ENCODE data around the gene ZBED5. TPM values are rescaled to one million over a fixed set of nuclear protein-coding genes. Genes with fewer than 3 reads are reported as not detected.
A peak's percentile ranks its signal among the peaks of the same experiment; 100 is the strongest.

The ZBED5 gene
- total and polyA plus RNA-seq, 11 donors: 22.5 to 49.1 (median 37.8) TPM

DNA sequence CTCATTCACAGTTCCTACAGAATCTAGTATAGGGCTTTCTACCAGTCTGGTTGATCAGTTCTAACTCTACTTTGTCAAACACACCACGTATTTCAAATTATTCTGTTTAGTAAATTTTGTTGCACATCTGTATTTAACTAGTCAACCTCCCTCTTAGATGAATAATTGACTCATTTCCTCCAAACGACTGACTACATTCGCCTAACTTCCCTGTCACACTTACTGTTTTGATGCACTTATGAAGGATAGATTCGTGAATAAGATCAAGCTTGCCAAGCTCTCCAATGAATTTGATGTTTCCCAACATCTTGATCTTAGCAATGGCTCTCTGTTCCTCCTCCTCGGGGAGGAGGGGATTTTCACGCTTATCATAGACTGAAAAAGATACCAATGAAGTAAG, 54.2 kb downstream of the ZBED5 start:
- WGBS, 4 donors: 60 to 68% (median 62%) methylated on average over 6 of the region's 6 CpGs
- peak overlapping the region in 1 of 12 donors; percentile 0 for H3K27ac ChIP-seq
- no peaks in the 10 kb centered on the region for H3K9me3 ChIP-seq
- DNase-seq (no peak), ATAC-seq (no peak)
- no peak overlapping the region for H3K4me3 ChIP-seq
- H3K4me1 ChIP-seq: peaks cover 15 to 82% (median 54%) of the 10 kb centered on the region in 12 donors
- no peak for TF ChIP-seq CTCF (IDR thresholded peaks at IDR 0.05)
- TF ChIP-seq POLR2A (IDR thresholded peaks at IDR 0.05): no peak
- intact Hi-C loops (cut with DNase I): loop anchor here in 3 of 10 donors (10.0 kb wide), 2 partner anchors 101 to 1041 kb away; partner anchors contain the start of gene USP47 (in 1 of the 3)
- H3K27me3 ChIP-seq: no peaks in the 10 kb centered on the region
- peaks cover 7 to 89% (median 85%) of the 10 kb centered on the region in 9 donors for H3K36me3 ChIP-seq

Other genes with a start within 250 kb of the ZBED5 start
- gene IRAG1, start 164.3 kb downstream of the ZBED5 start, total RNA-seq: 10 to 100 TPM in 1 of 9 donors, 1 to 10 TPM in 8; 3.7 to 10.6 (median 6.2) TPM
- gene IRAG1, start 164.3 kb downstream of the ZBED5 start, polyA plus RNA-seq: 1 to 10 TPM; 3.0 to 3.4 TPM
- gene CTR9, start 106.8 kb downstream of the ZBED5 start, total RNA-seq: 10 to 100 TPM; 14.7 to 28.4 (median 20.8) TPM
- 10 to 100 TPM in 1 of 2 donors, 1 to 10 TPM in 1; 9.4 to 18.3 TPM for gene CTR9, start 106.8 kb downstream of the ZBED5 start, polyA plus RNA-seq
- 1,000 to 10,000 TPM in 1 of 9 donors, 100 to 1,000 TPM in 8; 473 to 1,111 (median 849) TPM for gene EIF4G2, start 49.1 kb downstream of the ZBED5 start, total RNA-seq
- 100 to 1,000 TPM; 142 to 428 TPM for gene EIF4G2, start 49.1 kb downstream of the ZBED5 start, polyA plus RNA-seq

Measured in heart left ventricle (tissue), 16 donors.